ENCODE results near the gene SPAG6.

- TF ChIP-seq, protein P1, sequence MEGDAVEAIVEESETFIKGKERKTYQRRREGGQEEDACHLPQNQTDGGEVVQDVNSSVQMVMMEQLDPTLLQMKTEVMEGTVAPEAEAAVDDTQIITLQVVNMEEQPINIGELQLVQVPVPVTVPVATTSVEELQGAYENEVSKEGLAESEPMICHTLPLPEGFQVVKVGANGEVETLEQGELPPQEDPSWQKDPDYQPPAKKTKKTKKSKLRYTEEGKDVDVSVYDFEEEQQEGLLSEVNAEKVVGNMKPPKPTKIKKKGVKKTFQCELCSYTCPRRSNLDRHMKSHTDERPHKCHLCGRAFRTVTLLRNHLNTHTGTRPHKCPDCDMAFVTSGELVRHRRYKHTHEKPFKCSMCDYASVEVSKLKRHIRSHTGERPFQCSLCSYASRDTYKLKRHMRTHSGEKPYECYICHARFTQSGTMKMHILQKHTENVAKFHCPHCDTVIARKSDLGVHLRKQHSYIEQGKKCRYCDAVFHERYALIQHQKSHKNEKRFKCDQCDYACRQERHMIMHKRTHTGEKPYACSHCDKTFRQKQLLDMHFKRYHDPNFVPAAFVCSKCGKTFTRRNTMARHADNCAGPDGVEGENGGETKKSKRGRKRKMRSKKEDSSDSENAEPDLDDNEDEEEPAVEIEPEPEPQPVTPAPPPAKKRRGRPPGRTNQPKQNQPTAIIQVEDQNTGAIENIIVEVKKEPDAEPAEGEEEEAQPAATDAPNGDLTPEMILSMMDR (IDR thresholded peaks at IDR 0.05): no peak
- TF ChIP-seq POLR2A (IDR thresholded peaks at IDR 0.05): no peak
Measured at GRCh38 chr10:22368402-22368801, 23.1 kb downstream of the SPAG6 start.

All from esophagus squamous epithelium (tissue), 4 donors.